HG03575 (cell line): ENCODE data around the gene POLDIP3.
A peak's percentile ranks its signal among the peaks of the same experiment; 100 is the strongest.
"Not testable (repeated sequence)": the region's sequence is repeated elsewhere in the genome, so short reads cannot be mapped to it uniquely, and the experiment has no call there.

Experiments
- ATAC-seq: cut with Tn5 transposase; IDR thresholded peaks from one replicate; pipeline ENCODE4 v1.9.1; 2021; ENCODE audit not compliant: unreplicated experiment, insufficient number of reproducible peaks, low FRiP score; ENCODE audit errors: extremely low read depth

The POLDIP3 gene

DNA sequence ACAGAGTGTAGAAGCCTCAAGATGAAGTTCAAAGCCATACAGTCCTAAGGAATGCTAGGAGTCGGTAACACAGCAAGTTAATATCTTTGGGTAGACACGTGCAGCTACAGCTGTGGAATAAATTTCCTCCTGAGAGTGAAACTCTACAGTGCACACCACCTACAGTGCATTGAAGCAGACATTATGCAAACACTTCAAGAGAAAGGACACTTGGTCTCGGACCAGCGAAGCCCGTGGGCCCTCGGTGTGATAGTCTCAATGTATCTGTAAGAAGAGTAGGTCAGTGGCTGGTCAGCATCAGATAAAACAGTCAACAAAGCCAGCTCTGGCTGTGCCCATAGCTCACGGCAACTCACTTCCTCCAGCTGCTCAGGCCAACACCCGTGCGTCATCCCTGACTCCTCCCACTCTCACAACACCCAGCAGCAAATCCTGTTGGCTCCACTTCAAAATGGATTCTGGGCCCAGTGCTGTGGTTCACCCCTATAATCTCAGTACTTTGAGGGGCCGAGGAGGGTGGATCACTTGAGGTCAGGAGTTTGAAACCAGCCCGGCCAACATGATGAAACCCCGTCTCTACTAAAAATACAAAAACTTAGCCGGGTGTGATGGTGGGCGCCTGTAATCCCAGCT lies 77.4 kb downstream of the POLDIP3 start:
- peak; percentile 31 for ATAC-seq

DNA sequence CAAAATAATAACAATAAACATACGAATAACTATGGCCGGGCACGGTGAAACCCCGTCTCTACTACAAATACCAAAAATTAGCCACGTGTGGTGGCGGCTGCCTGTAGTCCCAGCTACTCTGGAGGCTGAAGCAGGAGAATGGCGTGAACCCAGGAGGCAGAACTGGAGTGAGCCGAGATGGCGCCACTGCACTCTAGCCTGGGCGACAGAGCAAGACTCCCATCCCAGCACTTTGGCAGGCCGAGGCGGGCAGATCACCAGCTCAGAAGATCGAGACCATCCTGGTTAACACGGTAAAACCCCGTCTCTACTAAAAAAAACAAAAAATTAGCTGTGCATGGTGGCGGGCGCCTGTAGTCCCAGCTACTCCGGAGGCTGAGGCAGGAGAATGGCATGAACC lies 78.0 kb downstream of the POLDIP3 start:
- ATAC-seq = not testable (repeated sequence)

DNA sequence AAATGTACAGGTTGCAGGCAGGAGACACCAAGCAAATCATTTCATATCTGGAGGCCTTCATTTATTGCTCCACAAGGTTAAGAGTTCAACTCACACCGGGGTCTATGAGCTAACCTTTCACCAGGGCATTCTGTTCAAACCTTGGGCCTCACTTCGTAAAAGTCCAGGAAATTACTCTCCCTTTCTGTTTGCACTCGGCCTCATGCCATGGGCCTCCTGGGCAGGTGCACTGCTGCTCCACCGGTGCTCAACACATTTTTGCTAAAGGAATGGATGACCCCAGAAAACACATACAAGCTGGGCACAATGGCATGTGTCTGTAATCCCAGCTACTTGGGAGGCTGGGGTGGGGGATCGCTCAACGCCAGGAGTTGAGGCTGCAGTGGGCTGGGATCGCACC lies 78.5 kb downstream of the POLDIP3 start:
- no peak for ATAC-seq

DNA sequence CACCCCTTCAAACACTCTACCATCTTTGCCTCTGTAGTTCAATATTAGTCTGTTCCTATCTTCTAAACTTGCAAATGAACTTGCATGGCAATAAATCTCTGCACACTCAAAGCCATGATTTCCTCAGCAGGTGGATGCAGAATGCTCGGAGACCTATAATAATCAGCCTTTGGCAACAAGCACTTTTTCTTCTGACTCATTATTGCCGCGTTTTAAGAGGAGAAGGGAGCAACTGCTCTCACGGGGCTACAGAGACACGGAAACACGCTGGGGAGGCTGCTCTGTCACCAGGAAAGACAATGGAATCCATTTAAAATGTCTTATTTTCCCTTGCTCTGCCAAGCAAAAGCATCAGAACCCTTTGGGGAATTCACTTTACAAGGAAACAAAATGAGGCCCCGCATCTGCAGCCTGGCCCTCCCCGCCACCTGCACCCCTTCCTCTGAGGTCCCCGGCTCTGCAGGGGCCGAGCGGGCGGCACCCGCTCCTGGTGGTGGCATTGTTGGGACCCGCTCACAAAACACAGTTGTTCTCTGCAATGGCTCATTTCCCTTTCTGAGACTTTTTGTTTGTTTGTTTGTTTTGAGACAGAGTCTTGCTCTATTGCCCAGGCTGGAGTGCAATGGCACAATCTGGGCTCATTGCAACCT lies 79.5 kb downstream of the POLDIP3 start:
- not testable (repeated sequence) for ATAC-seq
